HG02884 (cell line): Measurements from ENCODE around the gene DDN.

Source experiments
- ATAC-seq: cut with Tn5 transposase; IDR thresholded peaks from one replicate; pipeline ENCODE4 v1.9.1; 2021; ENCODE audit warnings: mild to moderate bottlenecking, moderate library complexity; ENCODE audit not compliant: unreplicated experiment

The DDN gene

GRCh38 chr12:48985901-48986300, 13.3 kb downstream of the DDN start:
- ATAC-seq: no peak

GRCh38 chr12:48985475-48985897, 13.7 kb downstream of the DDN start:
- ATAC-seq: no peak

GRCh38 chr12:48982397-48983080, 16.6 kb downstream of the DDN start:
- ATAC-seq: no peak

GRCh38 chr12:48981757-48982157, 17.4 kb downstream of the DDN start:
- no peak for ATAC-seq

GRCh38 chr12:48980953-48981756, 18.0 kb downstream of the DDN start:
- no peak for ATAC-seq

GRCh38 chr12:48980389-48980952, 18.7 kb downstream of the DDN start:
- ATAC-seq: no peak

GRCh38 chr12:48979602-48980388, 19.4 kb downstream of the DDN start:
- ATAC-seq: no peak

GRCh38 chr12:48978741-48979601, 20.2 kb downstream of the DDN start:
- ATAC-seq: no peak

- ATAC-seq: no peak
Measured at GRCh38 chr12:48978291-48978740, 20.9 kb downstream of the DDN start, which contains the start of gene WNT1. TSS of gene WNT1 (plus strand) at chr12:48978322. CDS start at chr12:48978651, 329 bp downstream.

- ATAC-seq: no peak
Measured at GRCh38 chr12:48977290-48978281, 21.6 kb downstream of the DDN start.

GRCh38 chr12:48973941-48974673, 25.1 kb downstream of the DDN start:
- no peak for ATAC-seq

GRCh38 chr12:48973531-48973930, 25.6 kb downstream of the DDN start:
- ATAC-seq: no peak

GRCh38 chr12:48972952-48973483, 26.2 kb downstream of the DDN start:
- ATAC-seq: no peak

GRCh38 chr12:48972213-48972951, 26.8 kb downstream of the DDN start:
- ATAC-seq: no peak

GRCh38 chr12:48970702-48971334, 28.4 kb downstream of the DDN start:
- no peak for ATAC-seq

- no peak for ATAC-seq
Measured at GRCh38 chr12:48969833-48970701, 29.1 kb downstream of the DDN start.
